GM19043 (cell line): Measurements from ENCODE around the gene MDM1.
A peak's percentile ranks its signal among the peaks of the same experiment; 100 is the strongest.

Experiments
- ATAC-seq: cut with Tn5 transposase; IDR thresholded peaks from one replicate; pipeline ENCODE4 v1.9.1; 2021; ENCODE audit warnings: low read depth; ENCODE audit not compliant: unreplicated experiment

MDM1 gene

GRCh38 chr12:68324531-68324930 lies 7.6 kb downstream of the MDM1 start:
- ATAC-seq: no peak

DNA sequence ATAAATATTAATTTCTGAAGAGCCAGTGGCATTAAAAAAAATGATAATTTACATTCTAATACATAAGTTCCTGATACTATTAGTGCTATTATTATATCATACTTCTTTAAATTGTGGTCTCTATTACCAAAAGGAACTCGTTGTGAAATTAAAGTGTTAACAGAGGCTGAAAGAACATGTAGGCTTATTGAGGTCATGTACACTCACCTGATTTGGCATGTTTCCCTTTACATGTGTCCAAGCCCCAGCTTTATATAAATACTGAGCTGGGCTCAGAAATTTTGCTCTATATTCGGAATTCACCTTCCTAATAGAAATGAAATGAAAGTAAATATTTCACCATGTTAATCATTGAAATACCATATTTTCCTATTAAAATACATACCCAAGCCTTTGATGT lies 11.0 kb downstream of the MDM1 start:
- ATAC-seq: no peak

- ATAC-seq: no peak
These were observed 12.1 kb downstream of the MDM1 start for GRCh38 chr12:68319988-68320623.

DNA sequence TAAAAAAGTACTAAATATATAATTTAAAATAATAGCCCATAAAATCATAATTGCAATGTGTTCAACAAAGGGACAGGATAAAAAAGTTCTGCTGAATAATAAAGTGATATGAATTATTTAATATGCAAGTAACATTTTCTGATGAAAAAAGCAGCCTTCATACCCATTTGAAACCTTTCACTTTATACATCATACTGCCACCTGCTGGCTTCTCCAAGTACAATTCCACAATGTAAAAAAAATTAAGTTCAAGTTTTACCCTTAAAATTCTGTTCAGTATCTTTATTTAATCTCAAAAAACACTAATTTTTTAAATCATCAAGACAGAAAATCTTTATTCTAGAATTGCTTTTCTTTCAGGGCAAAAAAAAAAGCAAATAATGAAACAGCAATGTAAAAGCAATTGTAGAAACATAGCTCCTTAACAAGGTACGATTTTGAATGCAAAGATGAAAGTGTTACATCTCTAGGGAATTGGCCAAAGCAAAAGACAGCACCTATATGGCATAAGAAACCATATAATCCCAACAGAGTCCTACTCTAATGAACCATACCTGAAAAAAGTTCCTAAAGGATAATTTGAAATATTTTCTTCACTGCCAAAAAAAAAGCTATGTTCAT lies 15.0 kb downstream of the MDM1 start:
- ATAC-seq: no peak

- no peak for ATAC-seq
These were observed 21.8 kb downstream of the MDM1 start for GRCh38 chr12:68310370-68310769.

DNA sequence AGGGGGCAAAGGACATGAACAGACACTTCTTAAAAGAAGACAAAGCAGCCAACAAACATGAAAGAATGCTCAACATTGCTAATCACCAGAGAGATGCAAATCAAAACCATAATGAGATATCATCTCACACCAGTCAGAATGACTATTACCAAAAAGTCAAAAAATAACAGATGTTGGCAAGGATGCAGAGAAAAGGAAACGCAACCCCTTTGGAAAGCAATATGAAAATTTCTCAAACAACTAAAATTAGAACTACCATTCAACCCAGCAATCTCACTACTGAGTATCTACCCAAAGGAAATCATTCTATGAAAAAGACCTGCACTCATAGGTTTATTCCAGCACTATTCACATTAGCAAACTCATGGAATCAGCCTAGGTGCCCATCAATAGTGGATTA lies 25.6 kb downstream of the MDM1 start:
- no peak for ATAC-seq

DNA sequence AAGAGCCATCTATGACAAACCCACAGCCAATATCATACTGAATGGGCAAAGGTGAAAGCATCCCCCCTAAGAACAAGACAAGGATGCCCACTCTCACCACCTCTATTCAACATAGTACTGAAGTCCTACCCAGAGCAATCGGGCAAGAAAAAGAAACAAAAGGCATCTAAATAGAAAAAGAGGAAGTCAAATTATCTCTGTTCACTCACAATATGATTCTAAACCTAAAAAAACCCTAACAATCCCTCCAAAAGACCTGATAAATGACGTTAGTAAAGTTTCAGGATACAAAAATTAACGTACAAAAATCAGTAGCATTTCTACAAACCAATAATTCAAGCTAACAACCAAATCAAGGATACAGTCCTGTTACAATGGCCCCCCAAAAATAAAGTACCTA lies 26.9 kb downstream of the MDM1 start:
- no peak for ATAC-seq

GRCh38 chr12:68304626-68305025 lies 27.5 kb downstream of the MDM1 start:
- no peak for ATAC-seq

DNA sequence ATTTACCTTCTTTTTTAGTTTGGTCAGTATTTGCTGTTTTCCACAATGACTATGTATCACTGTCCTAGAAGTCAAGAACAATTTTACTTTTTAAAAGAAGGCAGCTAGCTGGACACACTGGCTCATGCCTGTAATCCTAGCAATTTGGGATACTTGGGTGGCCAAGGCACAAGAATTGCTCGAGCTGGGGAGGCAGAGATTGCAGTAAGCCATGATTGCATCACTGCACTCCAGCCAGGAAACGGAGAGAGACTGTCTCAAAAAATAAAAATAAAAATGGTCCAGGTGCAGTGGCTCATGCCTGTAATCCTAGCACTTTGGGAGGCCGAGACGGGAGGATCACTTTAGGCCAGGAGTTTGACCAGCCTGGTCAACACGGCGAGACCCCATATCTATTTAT lies 28.3 kb downstream of the MDM1 start:
- ATAC-seq: no peak

GRCh38 chr12:68297929-68298328 lies 34.2 kb downstream of the MDM1 start:
- ATAC-seq: no peak

- ATAC-seq: no peak
These were observed 37.9 kb downstream of the MDM1 start for GRCh38 chr12:68294251-68294650.

DNA sequence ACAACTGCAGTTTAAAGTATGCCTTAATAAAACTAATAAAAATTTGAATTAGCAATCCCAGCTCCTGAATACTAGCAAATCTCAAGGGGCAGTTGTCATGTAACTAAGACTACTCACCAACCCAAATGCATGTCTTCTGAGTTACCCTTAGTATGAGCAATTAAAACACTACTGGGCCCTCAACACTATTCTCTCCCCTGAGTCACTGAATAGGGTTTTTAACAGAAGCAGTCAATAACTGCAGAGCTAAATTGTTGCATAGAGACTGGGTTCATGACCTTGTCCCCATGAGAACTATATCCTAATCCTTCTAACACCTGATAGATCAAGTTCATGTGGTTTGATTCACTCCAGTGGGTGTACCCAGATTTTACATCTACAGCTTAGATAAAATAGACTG lies 38.8 kb downstream of the MDM1 start:
- ATAC-seq: no peak

GRCh38 chr12:68292151-68292943 lies 39.8 kb downstream of the MDM1 start:
- no peak for ATAC-seq

DNA sequence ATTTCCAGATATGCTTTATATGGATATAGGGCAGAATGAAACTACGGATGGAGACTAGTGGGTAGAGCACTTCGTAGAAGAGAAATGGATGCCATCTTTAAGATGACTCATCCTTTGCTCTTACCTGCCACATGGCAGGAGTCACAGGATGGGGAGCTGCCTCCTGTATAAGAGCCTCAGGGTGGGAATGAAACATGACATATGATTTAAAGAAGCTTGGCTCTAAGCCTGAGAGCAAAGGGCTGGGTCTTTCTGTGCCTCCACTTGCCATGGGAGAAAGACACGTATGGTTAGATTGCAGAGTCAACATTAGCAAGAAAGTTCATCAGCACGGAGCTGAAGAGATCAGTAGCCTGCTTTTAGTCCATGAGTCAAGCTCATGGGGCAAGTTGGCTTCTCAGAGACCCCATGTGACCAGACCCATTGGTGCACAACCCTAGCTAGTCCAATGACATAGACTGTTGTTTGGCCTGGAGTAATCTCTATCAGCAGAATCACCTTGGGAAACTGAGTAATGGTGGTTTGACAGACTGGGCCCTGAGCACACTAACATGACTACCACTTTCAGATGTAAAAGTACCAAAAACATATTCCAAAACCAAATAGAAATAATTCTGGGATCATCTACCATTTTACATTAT lies 40.6 kb downstream of the MDM1 start:
- ATAC-seq: no peak

DNA sequence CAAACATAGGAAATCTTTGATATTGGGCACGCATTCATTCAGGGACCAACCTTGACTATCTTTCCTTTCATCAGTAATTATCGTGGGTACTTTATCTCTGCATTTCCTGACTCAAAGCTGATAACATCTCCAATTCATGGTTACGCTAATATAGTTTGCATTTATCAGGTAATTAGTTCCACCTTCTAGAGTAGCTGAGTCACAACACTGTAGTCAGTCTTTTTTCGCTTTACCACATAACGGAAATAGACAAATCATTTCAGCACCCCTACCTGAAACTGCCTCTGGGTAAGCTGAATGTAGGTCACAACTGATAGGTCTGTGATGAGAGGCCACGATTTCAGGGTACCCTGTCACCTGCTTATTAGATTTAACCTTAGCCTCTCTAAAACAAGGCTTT lies 42.0 kb downstream of the MDM1 start:
- ATAC-seq: peak; percentile 99

DNA sequence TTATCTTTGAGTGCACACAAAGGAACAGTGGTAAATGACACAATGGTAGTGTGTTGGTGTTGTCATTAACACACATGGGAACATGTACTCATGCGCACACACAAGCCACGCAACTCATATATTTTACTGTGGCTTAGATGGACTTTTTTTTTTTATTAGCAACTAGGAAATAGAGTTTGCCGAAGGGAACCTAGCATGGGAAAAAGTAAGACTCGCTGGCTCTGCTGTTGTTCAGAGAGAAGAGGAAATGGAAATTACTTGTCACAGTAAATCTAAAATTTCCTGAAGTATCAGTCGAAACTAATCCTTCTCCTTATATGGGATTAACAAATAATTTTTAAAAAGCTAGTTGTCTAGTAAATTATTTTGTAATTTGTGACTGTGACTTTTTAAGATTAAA lies 45.1 kb downstream of the MDM1 start:
- ATAC-seq: no peak

DNA sequence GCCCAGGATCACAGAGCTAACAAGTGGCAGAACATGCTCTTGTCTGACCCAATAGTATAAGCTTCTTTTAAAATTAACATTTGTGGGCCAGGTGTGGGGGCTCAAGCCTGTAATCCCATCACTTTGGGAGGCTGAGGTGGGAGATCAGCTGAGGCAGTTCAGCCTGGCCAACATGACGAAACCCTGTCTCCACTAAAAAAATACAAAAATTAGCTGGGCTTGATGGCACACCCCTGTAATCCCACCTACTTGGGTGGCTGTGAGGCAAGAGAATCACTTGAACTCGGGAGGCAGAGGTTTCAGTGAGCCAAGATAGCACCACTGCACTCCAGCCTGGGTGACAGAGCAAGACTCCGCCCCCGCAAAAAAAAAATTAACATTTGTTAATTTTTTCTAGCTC lies 45.8 kb downstream of the MDM1 start:
- ATAC-seq: no peak

GRCh38 chr12:68285541-68285940 lies 46.6 kb downstream of the MDM1 start:
- no peak for ATAC-seq

- ATAC-seq: no peak
These were observed 50.7 kb downstream of the MDM1 start for GRCh38 chr12:68281322-68282077.

GRCh38 chr12:68280240-68280639 lies 51.9 kb downstream of the MDM1 start:
- no peak for ATAC-seq
